22Rv1 (cell line): ENCODE results near the gene ENTPD6.

Source experiments
- ZFX ChIP-seq: fragments of 450-650 bp; IDR thresholded peaks from 2 replicates; pipeline ENCODE4 v1.6.1; 2017; ENCODE audit warnings: antibody characterized with exemption, borderline replicate concordance
- TF ChIP-seq, protein P1 (sequence below): fragments of 450-650 bp; IDR thresholded peaks from 2 replicates; pipeline ENCODE4 v1.5.1; 2017; ENCODE audit warnings: mild to moderate bottlenecking

DNA sequence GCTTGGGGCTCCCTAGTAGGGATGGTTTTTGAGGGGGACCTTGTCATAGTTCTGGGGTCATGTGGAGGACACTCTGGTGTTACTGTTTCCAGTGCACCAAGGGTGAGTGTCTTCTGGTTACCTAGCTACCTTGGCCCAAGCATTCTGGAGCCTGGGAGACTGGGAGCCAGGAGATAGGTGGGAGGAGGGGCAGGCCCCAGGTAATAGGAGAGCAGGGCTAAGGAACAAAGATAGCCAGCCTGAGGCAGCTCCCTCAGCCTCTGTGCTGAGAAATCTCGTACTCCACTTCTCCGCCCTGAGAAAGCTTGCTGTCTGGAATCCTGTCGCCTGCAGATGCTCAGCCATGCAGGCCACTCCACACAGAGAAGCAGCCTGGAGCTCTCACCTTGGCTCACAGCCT is 8.3 kb upstream of the ENTPD6 start:
- TF ChIP-seq, protein P1, sequence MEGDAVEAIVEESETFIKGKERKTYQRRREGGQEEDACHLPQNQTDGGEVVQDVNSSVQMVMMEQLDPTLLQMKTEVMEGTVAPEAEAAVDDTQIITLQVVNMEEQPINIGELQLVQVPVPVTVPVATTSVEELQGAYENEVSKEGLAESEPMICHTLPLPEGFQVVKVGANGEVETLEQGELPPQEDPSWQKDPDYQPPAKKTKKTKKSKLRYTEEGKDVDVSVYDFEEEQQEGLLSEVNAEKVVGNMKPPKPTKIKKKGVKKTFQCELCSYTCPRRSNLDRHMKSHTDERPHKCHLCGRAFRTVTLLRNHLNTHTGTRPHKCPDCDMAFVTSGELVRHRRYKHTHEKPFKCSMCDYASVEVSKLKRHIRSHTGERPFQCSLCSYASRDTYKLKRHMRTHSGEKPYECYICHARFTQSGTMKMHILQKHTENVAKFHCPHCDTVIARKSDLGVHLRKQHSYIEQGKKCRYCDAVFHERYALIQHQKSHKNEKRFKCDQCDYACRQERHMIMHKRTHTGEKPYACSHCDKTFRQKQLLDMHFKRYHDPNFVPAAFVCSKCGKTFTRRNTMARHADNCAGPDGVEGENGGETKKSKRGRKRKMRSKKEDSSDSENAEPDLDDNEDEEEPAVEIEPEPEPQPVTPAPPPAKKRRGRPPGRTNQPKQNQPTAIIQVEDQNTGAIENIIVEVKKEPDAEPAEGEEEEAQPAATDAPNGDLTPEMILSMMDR = no peak
- no peak for TF ChIP-seq ZFX
